Stimulated activated naive CD8-positive, alpha-beta T cell treated with anti-CD3 and anti-CD28 coated beads, Interleukin-15, amount 100 ng/mL, for 72 hours (primary cell): ENCODE data around the gene ZNF740.

ENCODE experiments used
- ATAC-seq: fragments of 150-1000 bp; cut with Tn5 transposase; 2 replicates; pipeline ENCODE4 v1.10.0; 2021; ENCODE audit warnings: mild to moderate bottlenecking, moderate library complexity
- DNase-seq, 2 donors: peaks; one replicate each; pipeline ENCODE4 v3.0.0; 2021 to 2022
- H3K27ac Mint-ChIP-seq, 2 donors: one replicate each; pipeline ENCODE4 v1.8.0; 2022; ENCODE audit warnings: mild to moderate bottlenecking in 2 of 2, mixed read lengths in 2 of 2, moderate library complexity in 2 of 2
- H3K27me3 Mint-ChIP-seq: one replicate; pipeline ENCODE4 v1.8.0; 2022; ENCODE audit warnings: mixed read lengths
- H3K4me1 Mint-ChIP-seq: one replicate; pipeline ENCODE4 v1.8.0; 2022; ENCODE audit warnings: mild to moderate bottlenecking, mixed read lengths
- H3K4me3 Mint-ChIP-seq, 2 donors: one replicate each; pipeline ENCODE4 v1.8.0; 2022; ENCODE audit warnings: mild to moderate bottlenecking in 2 of 2, mixed read lengths in 2 of 2, moderate library complexity in 1 of 2
- H3K9me3 Mint-ChIP-seq, 2 donors: one replicate each; pipeline ENCODE4 v1.8.0; 2022; ENCODE audit warnings: mixed read lengths in 2 of 2

The ZNF740 gene

GRCh38 chr12:53185582-53186153 lies 5.1 kb downstream of the ZNF740 start:
- no peak for ATAC-seq
- Mint-ChIP-seq H3K4me1 (peaks cover 56% of the 10 kb centered on the region), H3K27ac (no peak overlapping the region), H3K9me3 (no peaks in the 10 kb centered on the region), H3K4me3 (no peak overlapping the region), H3K27me3 (no peaks in the 10 kb centered on the region)
- DNase-seq = no peak

GRCh38 chr12:53186745-53187144 lies 6.2 kb downstream of the ZNF740 start:
- Mint-ChIP-seq H3K27me3 (no peaks in the 10 kb centered on the region), H3K4me1 (peaks cover 57% of the 10 kb centered on the region), H3K4me3 (no peak overlapping the region), H3K9me3 (no peaks in the 10 kb centered on the region), H3K27ac (no peak overlapping the region)
- no peak for DNase-seq
- ATAC-seq = no peak

- ATAC-seq = no peak
- no peak for DNase-seq
- Mint-ChIP-seq H3K4me1 (peaks cover 57% of the 10 kb centered on the region), H3K27ac (no peak overlapping the region), H3K9me3 (no peaks in the 10 kb centered on the region), H3K4me3 (no peak overlapping the region), H3K27me3 (no peaks in the 10 kb centered on the region)
Observed at GRCh38 chr12:53187145-53187899, 6.8 kb downstream of the ZNF740 start.

GRCh38 chr12:53190108-53190729 lies 9.7 kb downstream of the ZNF740 start:
- ATAC-seq = peak; percentile 91
- H3K27ac Mint-ChIP-seq = no peak overlapping the region
- peak in 1 of 2 donors; percentile 50 for DNase-seq
- peaks cover 33% of the 10 kb centered on the region for H3K4me1 Mint-ChIP-seq
- no peaks in the 10 kb centered on the region for H3K27me3 Mint-ChIP-seq
- no peaks in the 10 kb centered on the region for H3K9me3 Mint-ChIP-seq
- no peak overlapping the region for H3K4me3 Mint-ChIP-seq

- no peak overlapping the region for H3K4me3 Mint-ChIP-seq
- no peak for ATAC-seq
- no peak for DNase-seq
- H3K27ac Mint-ChIP-seq = peak overlapping the region in 1 of 2 donors; percentile 56
- H3K9me3 Mint-ChIP-seq = no peaks in the 10 kb centered on the region
- H3K27me3 Mint-ChIP-seq = no peaks in the 10 kb centered on the region
- peaks cover 33% of the 10 kb centered on the region for H3K4me1 Mint-ChIP-seq
Observed at GRCh38 chr12:53191096-53191884, 10.8 kb downstream of the ZNF740 start.

GRCh38 chr12:53191885-53192530 lies 11.5 kb downstream of the ZNF740 start:
- Mint-ChIP-seq H3K9me3 (no peaks in the 10 kb centered on the region), H3K4me1 (peaks cover 41% of the 10 kb centered on the region), H3K27ac (peak overlapping the region in 1 of 2 donors; percentile 81), H3K4me3 (no peak overlapping the region), H3K27me3 (no peaks in the 10 kb centered on the region)
- ATAC-seq = no peak
- DNase-seq = no peak

- Mint-ChIP-seq H3K27me3 (no peaks in the 10 kb centered on the region), H3K27ac (peak overlapping the region in 1 of 2 donors; percentile 81), H3K4me3 (no peak overlapping the region), H3K9me3 (no peaks in the 10 kb centered on the region), H3K4me1 (peaks cover 44% of the 10 kb centered on the region)
- no peak for ATAC-seq
- no peak for DNase-seq
Observed at GRCh38 chr12:53192531-53193021, 12.1 kb downstream of the ZNF740 start.

GRCh38 chr12:53193040-53193439 lies 12.5 kb downstream of the ZNF740 start:
- Mint-ChIP-seq H3K27me3 (no peaks in the 10 kb centered on the region), H3K27ac (peak overlapping the region in 1 of 2 donors; percentile 68), H3K4me3 (no peak overlapping the region), H3K4me1 (peaks cover 49% of the 10 kb centered on the region), H3K9me3 (no peaks in the 10 kb centered on the region)
- ATAC-seq (no peak), DNase-seq (no peak)

- Mint-ChIP-seq H3K4me1 (peaks cover 60% of the 10 kb centered on the region), H3K9me3 (no peaks in the 10 kb centered on the region), H3K4me3 (no peak overlapping the region), H3K27ac (peak overlapping the region in 1 of 2 donors; percentile 59), H3K27me3 (no peaks in the 10 kb centered on the region)
- ATAC-seq = no peak
- DNase-seq = no peak
Observed at GRCh38 chr12:53193985-53194716, 13.6 kb downstream of the ZNF740 start.

- Mint-ChIP-seq H3K4me1 (peaks cover 61% of the 10 kb centered on the region), H3K27ac (no peak overlapping the region)
Observed at GRCh38 chr12:53194973-53195372, 14.5 kb downstream of the ZNF740 start.

GRCh38 chr12:53195516-53196420 lies 15.2 kb downstream of the ZNF740 start:
- DNase-seq (no peak), ATAC-seq (no peak)
- H3K4me1 Mint-ChIP-seq = peaks cover 61% of the 10 kb centered on the region
- no peak overlapping the region for H3K4me3 Mint-ChIP-seq
- H3K27me3 Mint-ChIP-seq = no peaks in the 10 kb centered on the region
- no peaks in the 10 kb centered on the region for H3K9me3 Mint-ChIP-seq
- peak overlapping the region in 1 of 2 donors; percentile 20 for H3K27ac Mint-ChIP-seq

More at GRCh38 chr12:53194973-53195372, 14.5 kb downstream of the ZNF740 start:
- ATAC-seq (no peak), DNase-seq (no peak)
- Mint-ChIP-seq H3K27me3 (no peaks in the 10 kb centered on the region), H3K4me3 (no peak overlapping the region), H3K9me3 (no peaks in the 10 kb centered on the region)

- Mint-ChIP-seq H3K27ac (peak overlapping the region in 1 of 2 donors; percentile 93), H3K4me1 (peaks cover 62% of the 10 kb centered on the region), H3K27me3 (no peaks in the 10 kb centered on the region), H3K4me3 (no peak overlapping the region), H3K9me3 (no peaks in the 10 kb centered on the region)
- ATAC-seq = no peak
- DNase-seq = no peak
Observed at GRCh38 chr12:53196486-53196885, 16.0 kb downstream of the ZNF740 start.

GRCh38 chr12:53197011-53197640 lies 16.6 kb downstream of the ZNF740 start:
- ATAC-seq (no peak), DNase-seq (no peak)
- Mint-ChIP-seq H3K27me3 (no peaks in the 10 kb centered on the region), H3K4me3 (peak overlapping the region in 1 of 2 donors; percentile 2), H3K27ac (peak overlapping the region in 1 of 2 donors; percentile 93), H3K4me1 (peaks cover 61% of the 10 kb centered on the region), H3K9me3 (no peaks in the 10 kb centered on the region)
